Measurements from ENCODE around the gene SLC5A6.

The SLC5A6 gene

GRCh38 chr2:27231921-27232320 is 19.9 kb upstream of the SLC5A6 start:
- H2BK5ac ChIP-seq (ENCODE audit: low read length): no peak overlapping the region
- WGBS, 2 donors (ENCODE audit: extremely low coverage in 2 of 2, insufficient read length in 2 of 2, insufficient replicate concordance in 1 of 2): no CpG with 5 or more reads among the region's 13 CpGs

GRCh38 chr2:27227501-27227900 is 15.4 kb upstream of the SLC5A6 start:
- Histone ChIP-seq H2BK15ac (ENCODE audit: low read length) (no peak overlapping the region), H2BK12ac (ENCODE audit: low read length) (no peak overlapping the region), H2AK5ac (ENCODE audit: low read depth, low read length) (no peak overlapping the region), H3K4me1 (ENCODE audit: control insufficient read depth in 2 of 2, insufficient read depth in 1 of 2, low read depth in 1 of 2, low read length in 2 of 2) (no peaks in the 10 kb centered on the region), H3K27me3 (ENCODE audit: control insufficient read depth in 3 of 3, insufficient read depth in 3 of 3, low read depth in 1 of 3, low read length in 3 of 3) (no peaks in the 10 kb centered on the region), H4K91ac (ENCODE audit: low read depth, low read length, poor library complexity) (no peak overlapping the region), H3K18ac (ENCODE audit: low read length) (no peak overlapping the region), H3K36me3 (replicated peaks in 1 of 2; ENCODE audit: control insufficient read depth in 2 of 2, insufficient read depth in 2 of 2, low read length in 2 of 2) (peaks cover 60 to 97% of the 10 kb centered on the region in 2 donors), H3K4me3 (ENCODE audit: low read length in 2 of 2) (no peak overlapping the region), H3K9ac (ENCODE audit: low read depth, low read length, poor library complexity) (no peak overlapping the region), H3K9me3 (replicated peaks in 1 of 2; ENCODE audit: control insufficient read depth in 2 of 2, insufficient read depth in 1 of 2, low read depth in 1 of 2, low read length in 2 of 2) (peaks cover 0 to 2% of the 10 kb centered on the region in 2 donors), H2AFZ (ENCODE audit: low read length) (no peak overlapping the region), H2BK120ac (ENCODE audit: low read depth, low read length) (no peak overlapping the region), H2BK5ac (ENCODE audit: low read length) (no peak overlapping the region), H3K4ac (ENCODE audit: low read length) (no peak overlapping the region), H3K23ac (ENCODE audit: low read depth, low read length, poor library complexity) (no peak overlapping the region), H3K14ac (ENCODE audit: low read length) (no peak overlapping the region), H3K4me2 (ENCODE audit: insufficient read depth, low read length, poor library complexity, severe bottlenecking) (no peak overlapping the region), H3K27ac (replicated peaks; ENCODE audit: low read length) (no peak overlapping the region), H3K79me1 (ENCODE audit: low read depth, low read length) (peaks cover 3% of the 10 kb centered on the region), H4K8ac (ENCODE audit: low read depth, low read length) (no peak overlapping the region)
- WGBS, 2 donors (ENCODE audit: extremely low coverage in 2 of 2, insufficient read length in 2 of 2, insufficient replicate concordance in 1 of 2): no CpG with 5 or more reads among the region's 2 CpGs
- DNase-seq (ENCODE audit: low spot score): no peak

More at GRCh38 chr2:27231921-27232320, 19.9 kb upstream of the SLC5A6 start:
- peak overlapping the region in 1 of 2 donors; percentile 44 for H3K4me3 ChIP-seq (ENCODE audit: low read length in 2 of 2)
- H2AK5ac ChIP-seq (ENCODE audit: low read depth, low read length): no peak overlapping the region
- DNase-seq (ENCODE audit: low spot score): no peak
- H3K36me3 ChIP-seq (replicated peaks in 1 of 2; ENCODE audit: control insufficient read depth in 2 of 2, insufficient read depth in 2 of 2, low read length in 2 of 2): peaks cover 63 to 97% of the 10 kb centered on the region in 2 donors
- H3K4ac ChIP-seq (ENCODE audit: low read length): no peak overlapping the region
- no peaks in the 10 kb centered on the region for H3K9me3 ChIP-seq (replicated peaks in 1 of 2; ENCODE audit: control insufficient read depth in 2 of 2, insufficient read depth in 1 of 2, low read depth in 1 of 2, low read length in 2 of 2)
- no peak overlapping the region for H3K27ac ChIP-seq (replicated peaks; ENCODE audit: low read length)
- H4K8ac ChIP-seq (ENCODE audit: low read depth, low read length): no peak overlapping the region
- no peak overlapping the region for H2BK120ac ChIP-seq (ENCODE audit: low read depth, low read length)
- no peak overlapping the region for H2BK12ac ChIP-seq (ENCODE audit: low read length)
- no peak overlapping the region for H3K14ac ChIP-seq (ENCODE audit: low read length)
- no peak overlapping the region for H2AFZ ChIP-seq (ENCODE audit: low read length)
- H2BK15ac ChIP-seq (ENCODE audit: low read length): no peak overlapping the region
- H3K9ac ChIP-seq (ENCODE audit: low read depth, low read length, poor library complexity): no peak overlapping the region
- no peaks in the 10 kb centered on the region for H3K27me3 ChIP-seq (ENCODE audit: control insufficient read depth in 3 of 3, insufficient read depth in 3 of 3, low read depth in 1 of 3, low read length in 3 of 3)
- no peaks in the 10 kb centered on the region for H3K4me1 ChIP-seq (ENCODE audit: control insufficient read depth in 2 of 2, insufficient read depth in 1 of 2, low read depth in 1 of 2, low read length in 2 of 2)
- H3K4me2 ChIP-seq (ENCODE audit: insufficient read depth, low read length, poor library complexity, severe bottlenecking): no peak overlapping the region
- H3K79me1 ChIP-seq (ENCODE audit: low read depth, low read length): no peaks in the 10 kb centered on the region
- H3K18ac ChIP-seq (ENCODE audit: low read length): no peak overlapping the region
- H4K91ac ChIP-seq (ENCODE audit: low read depth, low read length, poor library complexity): no peak overlapping the region
- no peak overlapping the region for H3K23ac ChIP-seq (ENCODE audit: low read depth, low read length, poor library complexity)

GRCh38 chr2:27225526-27225925 is 13.5 kb upstream of the SLC5A6 start:
- no peaks in the 10 kb centered on the region for H3K27me3 ChIP-seq (ENCODE audit: control insufficient read depth in 3 of 3, insufficient read depth in 3 of 3, low read depth in 1 of 3, low read length in 3 of 3)
- no peak for DNase-seq (ENCODE audit: low spot score)
- H3K4me1 ChIP-seq (ENCODE audit: control insufficient read depth in 2 of 2, insufficient read depth in 1 of 2, low read depth in 1 of 2, low read length in 2 of 2): no peaks in the 10 kb centered on the region
- no peak overlapping the region for H3K14ac ChIP-seq (ENCODE audit: low read length)
- H2BK5ac ChIP-seq (ENCODE audit: low read length): no peak overlapping the region
- H3K4me3 ChIP-seq (ENCODE audit: low read length in 2 of 2): no peak overlapping the region
- no CpG with 5 or more reads among the region's 9 CpGs for WGBS, 2 donors (ENCODE audit: extremely low coverage in 2 of 2, insufficient read length in 2 of 2, insufficient replicate concordance in 1 of 2)
- peaks cover 0 to 2% of the 10 kb centered on the region in 2 donors for H3K9me3 ChIP-seq (replicated peaks in 1 of 2; ENCODE audit: control insufficient read depth in 2 of 2, insufficient read depth in 1 of 2, low read depth in 1 of 2, low read length in 2 of 2)
- peaks cover 3% of the 10 kb centered on the region for H3K79me1 ChIP-seq (ENCODE audit: low read depth, low read length)
- H3K4ac ChIP-seq (ENCODE audit: low read length): no peak overlapping the region
- H2BK15ac ChIP-seq (ENCODE audit: low read length): no peak overlapping the region
- no peak overlapping the region for H3K23ac ChIP-seq (ENCODE audit: low read depth, low read length, poor library complexity)
- H2AK5ac ChIP-seq (ENCODE audit: low read depth, low read length): no peak overlapping the region
- H4K8ac ChIP-seq (ENCODE audit: low read depth, low read length): no peak overlapping the region
- peaks cover 55 to 96% of the 10 kb centered on the region in 2 donors for H3K36me3 ChIP-seq (replicated peaks in 1 of 2; ENCODE audit: control insufficient read depth in 2 of 2, insufficient read depth in 2 of 2, low read length in 2 of 2)
- no peak overlapping the region for H3K9ac ChIP-seq (ENCODE audit: low read depth, low read length, poor library complexity)
- H2BK120ac ChIP-seq (ENCODE audit: low read depth, low read length): no peak overlapping the region
- H3K4me2 ChIP-seq (ENCODE audit: insufficient read depth, low read length, poor library complexity, severe bottlenecking): no peak overlapping the region
- H3K18ac ChIP-seq (ENCODE audit: low read length): no peak overlapping the region
- no peak overlapping the region for H4K91ac ChIP-seq (ENCODE audit: low read depth, low read length, poor library complexity)
- no peak overlapping the region for H2BK12ac ChIP-seq (ENCODE audit: low read length)
- no peak overlapping the region for H3K27ac ChIP-seq (replicated peaks; ENCODE audit: low read length)
- H2AFZ ChIP-seq (ENCODE audit: low read length): no peak overlapping the region

GRCh38 chr2:27223416-27223815 is 11.3 kb upstream of the SLC5A6 start:
- Histone ChIP-seq H3K4me3 (ENCODE audit: low read length in 2 of 2) (no peak overlapping the region), H3K9me3 (replicated peaks in 1 of 2; ENCODE audit: control insufficient read depth in 2 of 2, insufficient read depth in 1 of 2, low read depth in 1 of 2, low read length in 2 of 2) (peaks cover 0 to 2% of the 10 kb centered on the region in 2 donors), H4K8ac (ENCODE audit: low read depth, low read length) (no peak overlapping the region), H3K9ac (ENCODE audit: low read depth, low read length, poor library complexity) (no peak overlapping the region), H2BK12ac (ENCODE audit: low read length) (no peak overlapping the region), H2BK5ac (ENCODE audit: low read length) (no peak overlapping the region), H3K27ac (replicated peaks; ENCODE audit: low read length) (no peak overlapping the region), H2AK5ac (ENCODE audit: low read depth, low read length) (no peak overlapping the region), H2BK120ac (ENCODE audit: low read depth, low read length) (no peak overlapping the region), H3K23ac (ENCODE audit: low read depth, low read length, poor library complexity) (no peak overlapping the region), H3K36me3 (replicated peaks in 1 of 2; ENCODE audit: control insufficient read depth in 2 of 2, insufficient read depth in 2 of 2, low read length in 2 of 2) (peaks cover 59 to 97% of the 10 kb centered on the region in 2 donors), H3K14ac (ENCODE audit: low read length) (no peak overlapping the region), H3K27me3 (ENCODE audit: control insufficient read depth in 3 of 3, insufficient read depth in 3 of 3, low read depth in 1 of 3, low read length in 3 of 3) (no peaks in the 10 kb centered on the region), H2AFZ (ENCODE audit: low read length) (no peak overlapping the region), H3K79me1 (ENCODE audit: low read depth, low read length) (peaks cover 3% of the 10 kb centered on the region), H4K91ac (ENCODE audit: low read depth, low read length, poor library complexity) (no peak overlapping the region), H3K18ac (ENCODE audit: low read length) (no peak overlapping the region), H3K4ac (ENCODE audit: low read length) (no peak overlapping the region), H2BK15ac (ENCODE audit: low read length) (no peak overlapping the region), H3K4me1 (ENCODE audit: control insufficient read depth in 2 of 2, insufficient read depth in 1 of 2, low read depth in 1 of 2, low read length in 2 of 2) (peaks cover 0 to under 1% of the 10 kb centered on the region in 2 donors), H3K4me2 (ENCODE audit: insufficient read depth, low read length, poor library complexity, severe bottlenecking) (no peak overlapping the region)
- DNase-seq (ENCODE audit: low spot score): no peak
- no CpG with 5 or more reads among the region's 6 CpGs for WGBS, 2 donors (ENCODE audit: extremely low coverage in 2 of 2, insufficient read length in 2 of 2, insufficient replicate concordance in 1 of 2)

Data from neuronal stem cell (in vitro differentiated cells).